SU-DHL-6 (cell line): ENCODE data around the gene TEKT3.

Source experiments
- H2AFZ ChIP-seq: fragments of 200-600 bp; sonication (generic); 2 replicates; pipeline ENCODE4 v1.6.1; 2014; ENCODE audit warnings: low read depth, mild to moderate bottlenecking, moderate library complexity, mixed read lengths, antibody characterized with exemption, low read length; ENCODE audit not compliant: severe bottlenecking
- H3F3A ChIP-seq: fragments of 200-600 bp; shearing (Covaris generic); 2 replicates; pipeline ENCODE4 v1.6.0; 2016; ENCODE audit warnings: antibody characterized with exemption, mild to moderate bottlenecking; ENCODE audit not compliant: insufficient read depth
- H3K27ac ChIP-seq: fragments of 200-600 bp; sonication (generic); 2 replicates; pipeline ENCODE4 v1.5.1; 2016; ENCODE audit warnings: low read depth, mild to moderate bottlenecking, low read length, moderate library complexity, mixed read lengths
- H3K27me3 ChIP-seq: fragments of 200-600 bp; sonication (generic), shearing (Covaris generic); 2 replicates; pipeline ENCODE4 v1.6.0; 2014; ENCODE audit warnings: mild to moderate bottlenecking, low read length
- H3K36me3 ChIP-seq: fragments of 200-600 bp; sonication (generic); 2 replicates; pipeline ENCODE4 v1.6.1; 2014; ENCODE audit warnings: mild to moderate bottlenecking, low read length, mixed read lengths
- H3K4me2 ChIP-seq: fragments of 300-600, 200-600 bp; shearing (Covaris generic), sonication (generic); 2 replicates; pipeline ENCODE4 v1.6.0; 2014; ENCODE audit warnings: low read length, low read depth, mild to moderate bottlenecking; ENCODE audit not compliant: poor library complexity, severe bottlenecking
- H3K4me3 ChIP-seq: fragments of 200-600 bp; sonication (generic); 2 replicates; pipeline ENCODE4 v1.5.1; 2014; ENCODE audit warnings: antibody characterized with exemption, low read length, mild to moderate bottlenecking, mixed read lengths; ENCODE audit not compliant: insufficient read depth, poor library complexity, severe bottlenecking
- H3K79me2 ChIP-seq: fragments of 200-600 bp; sonication (generic); 2 replicates; pipeline ENCODE4 v1.6.1; 2014; ENCODE audit warnings: mild to moderate bottlenecking, low read length, moderate library complexity; ENCODE audit not compliant: insufficient read depth
- H3K9ac ChIP-seq: fragments of 200-600 bp; sonication (generic); 2 replicates; pipeline ENCODE4 v1.7.0; 2014; ENCODE audit warnings: mild to moderate bottlenecking, low read length
- H3K9me2 ChIP-seq: fragments of 200-600 bp; sonication (generic); replicated peaks from 2 replicates; pipeline ENCODE4 v1.6.1; 2014; ENCODE audit warnings: low read length; ENCODE audit not compliant: insufficient read depth
- H3K9me3 ChIP-seq: fragments of 200-600 bp; sonication (generic); 2 replicates; pipeline ENCODE4 v1.6.1; 2014; ENCODE audit warnings: low read length, mixed read lengths; ENCODE audit not compliant: insufficient read depth
- H4K20me1 ChIP-seq: fragments of 200-600 bp; sonication (generic); 2 replicates; pipeline ENCODE4 v1.6.1; 2014; ENCODE audit warnings: low read depth, mild to moderate bottlenecking, antibody characterized with exemption, low read length, moderate library complexity, mixed read lengths
- CTCF ChIP-seq: fragments of 200-600 bp; sonication (generic); IDR thresholded peaks from one replicate; pipeline ENCODE4 v1.5.1; 2017; ENCODE audit warnings: antibody characterized with exemption, mild to moderate bottlenecking, low read length, moderate library complexity; ENCODE audit not compliant: insufficient read depth, poor library complexity, severe bottlenecking
- EZH2phosphoT487 ChIP-seq: fragments of 200-600 bp; sonication (generic), shearing (Covaris generic); conservative IDR thresholded peaks from 2 replicates; pipeline ENCODE4 v1.6.1; 2018; ENCODE audit warnings: mild to moderate bottlenecking, antibody characterized with exemption, low read length, moderate library complexity, mixed read lengths

TEKT3 gene

GRCh38 chr17:15381707-15382106, 40.3 kb upstream of the TEKT3 start:
- Histone ChIP-seq H3K27me3 (no peaks in the 10 kb centered on the region), H3K4me2 (no peak overlapping the region), H2AFZ (no peak overlapping the region), H3K9ac (no peak overlapping the region), H3K9me2 (no peaks in the 10 kb centered on the region), H4K20me1 (no peaks in the 10 kb centered on the region), H3K36me3 (no peaks in the 10 kb centered on the region), H3K4me3 (no peak overlapping the region), H3K27ac (no peak overlapping the region), H3K79me2 (no peaks in the 10 kb centered on the region), H3F3A (no peaks in the 10 kb centered on the region), H3K9me3 (no peaks in the 10 kb centered on the region)
- TF ChIP-seq CTCF (no peak), EZH2phosphoT487 (no peak)

GRCh38 chr17:15380446-15380845, 39.0 kb upstream of the TEKT3 start:
- Histone ChIP-seq H3K4me2 (no peak overlapping the region), H3K9ac (no peak overlapping the region), H3K36me3 (no peaks in the 10 kb centered on the region), H3K79me2 (no peaks in the 10 kb centered on the region), H3F3A (no peaks in the 10 kb centered on the region), H3K9me2 (no peaks in the 10 kb centered on the region), H3K9me3 (no peaks in the 10 kb centered on the region), H3K27ac (no peak overlapping the region), H4K20me1 (no peaks in the 10 kb centered on the region), H3K4me3 (no peak overlapping the region), H2AFZ (no peak overlapping the region), H3K27me3 (no peaks in the 10 kb centered on the region)
- TF ChIP-seq CTCF (no peak), EZH2phosphoT487 (no peak)

GRCh38 chr17:15379659-15380058, 38.3 kb upstream of the TEKT3 start:
- H4K20me1 ChIP-seq = no peaks in the 10 kb centered on the region
- no peaks in the 10 kb centered on the region for H3K36me3 ChIP-seq
- no peak overlapping the region for H3K27ac ChIP-seq
- H3F3A ChIP-seq = no peaks in the 10 kb centered on the region
- TF ChIP-seq EZH2phosphoT487 (no peak), CTCF (no peak)
- H3K4me2 ChIP-seq = no peak overlapping the region
- H3K9me3 ChIP-seq = no peaks in the 10 kb centered on the region
- H3K27me3 ChIP-seq = no peaks in the 10 kb centered on the region
- no peak overlapping the region for H3K9ac ChIP-seq
- no peaks in the 10 kb centered on the region for H3K79me2 ChIP-seq
- no peak overlapping the region for H2AFZ ChIP-seq
- no peaks in the 10 kb centered on the region for H3K9me2 ChIP-seq
- H3K4me3 ChIP-seq = no peak overlapping the region
